Heart left ventricle (tissue), 16 donors: ENCODE data around the gene CCDC63. TPM values are rescaled to one million over a fixed set of nuclear protein-coding genes. Genes with fewer than 3 reads are reported as not detected.

Experiments used
- ATAC-seq, 4 donors: fragments of 200-7000 bp; cut with Tn5 transposase; one replicate each; pipeline ENCODE4 v1.9.1; 2020 to 2022; ENCODE audit warnings: moderate library complexity in 4 of 4, mild to moderate bottlenecking in 3 of 4, moderate number of reproducible peaks in 1 of 4
- DNase-seq, 5 donors: peaks; one replicate each; pipeline ENCODE4 v3.0.0-alpha.2; 2020
- H3K27ac ChIP-seq, 12 donors: fragments of 200-600 bp; sonication (generic) in 4 of 12; one replicate each; pipeline versions ENCODE4 v1.5.0 to v1.8.0; 2016 to 2022; ENCODE audit warnings: mild to moderate bottlenecking in 2 of 12
- H3K27me3 ChIP-seq, 9 donors: fragments of 200-600 bp; sonication (generic) in 2 of 9; one replicate each; pipeline versions ENCODE4 v1.5.1 to v1.8.0; 2016 to 2022; ENCODE audit warnings: mild to moderate bottlenecking in 3 of 9
- H3K36me3 ChIP-seq, 9 donors: fragments of 200-600 bp; sonication (generic) in 2 of 9; one replicate each; pipeline versions ENCODE4 v1.5.0 to v1.8.0; 2018 to 2022; ENCODE audit warnings: mild to moderate bottlenecking in 2 of 9
- H3K4me1 ChIP-seq, 12 donors: fragments of 200-600 bp; sonication (generic) in 4 of 12; one replicate each; pipeline versions ENCODE4 v1.5.0 to v1.8.0; 2016 to 2022; ENCODE audit warnings: mild to moderate bottlenecking in 3 of 12
- H3K4me3 ChIP-seq, 12 donors: fragments of 200-600 bp; sonication (generic) in 4 of 12; one replicate each; pipeline versions ENCODE4 v1.5.0 to v1.8.0; 2017 to 2022; ENCODE audit warnings: mild to moderate bottlenecking in 9 of 12, moderate library complexity in 4 of 12
- H3K9me3 ChIP-seq, 12 donors: fragments of 200-600 bp; sonication (generic) in 4 of 12; one replicate each; pipeline versions ENCODE4 v1.5.0 to v1.8.0; 2016 to 2022; ENCODE audit warnings: mild to moderate bottlenecking in 1 of 12
- POLR2A ChIP-seq, 2 donors: fragments of 450-650 bp; IDR thresholded peaks; one replicate each; pipeline ENCODE4 v1.6.1; 2017; ENCODE audit warnings: antibody characterized with exemption in 2 of 2, mild to moderate bottlenecking in 2 of 2, moderate library complexity in 2 of 2
- WGBS, 4 donors: extraction: QIAGEN DNeasy Blood & Tissue Kit in 2 of 4; methylation state at CpG; one replicate each; pipeline versions ENCODE4 v1.1.5 to v1.1.7; 2013 to 2018; 5-methylcytosine and 5-hydroxymethylcytosine counted together
- intact Hi-C, 10 donors: fragments of 100-400 bp; cut with DNase I; formaldehyde crosslinking; loops; one replicate each; pipeline versions ENCODE4 v1.11.1 to v1.14.2; 2022
- polyA plus RNA-seq, 2 donors: library from polyadenylated mRNA; stranded (reverse); fragments of 200-250 nt; gene quantifications; one replicate each; pipeline ENCODE4 v1.2.3, GENCODE V29; 2013
- total RNA-seq, 9 donors: library from RNA; depleted of rRNA in 2 of 9; stranded (reverse); fragments of >200 nt in 2 of 9; fragmentation: NEBNext Ultra II Directional in 3 of 9; extraction: Animal tissue kit (Norgen Biotek cat#: 25700) in 3 of 9; gene quantifications; one replicate each; pipeline versions ENCODE4 v1.1.0 to v1.2.4, GENCODE V29; 2016 to 2023
- TF ChIP-seq, protein P1 (sequence below), 12 donors: fragments of 200-600 bp; sonication (generic) in 4 of 12; IDR thresholded peaks; one replicate each; pipeline versions ENCODE4 v1.5.0 to v1.8.0; 2018 to 2022; ENCODE audit warnings: antibody characterized with exemption in 12 of 12, mild to moderate bottlenecking in 5 of 12
- donor health status: ischemic (EF 13 %, LVEDD 7.1; RV severe dilation, severe dysfunction).
- donor health status: healthy with polysubstance abuse.
- donor health status: DM: no; HTN: yes; CAD: no.
- donor health status: DM: no; HTN: no; CAD: no.
- donor health status: ischemic (EF 25% LVEDD 6.9; RV normal size, moderate dysfunction).
- donor health status: ischemic (EF 25% LVEDD 5.7; RV mildly dilated, moderate dysfunction).
- donor health status: healthy.
- donor health status: DM: yes; HTN: yes; CAD: no.
- donor health status: ischemic (EF 35%, LVEDD 5.7; RV mildly dilated, moderate dysfunction).
- donor health status: nonischemic (EF 11% LVEDD 7.7; RV severe dilation, severe dysfunction).
- donor health status: DM: yes; HTN: yes; CAD: no.
- donor health status: PGD.
- donor health status: ischemic (EF 29% LVEDD 5.4; RV normal size, mild dysfunction).
- donor health status: nonischemic (EF 23%, LVEDD 6.1; RV moderate dilation, normal function).

Gene CCDC63
- total and polyA plus RNA-seq, 11 donors = not detected

DNA sequence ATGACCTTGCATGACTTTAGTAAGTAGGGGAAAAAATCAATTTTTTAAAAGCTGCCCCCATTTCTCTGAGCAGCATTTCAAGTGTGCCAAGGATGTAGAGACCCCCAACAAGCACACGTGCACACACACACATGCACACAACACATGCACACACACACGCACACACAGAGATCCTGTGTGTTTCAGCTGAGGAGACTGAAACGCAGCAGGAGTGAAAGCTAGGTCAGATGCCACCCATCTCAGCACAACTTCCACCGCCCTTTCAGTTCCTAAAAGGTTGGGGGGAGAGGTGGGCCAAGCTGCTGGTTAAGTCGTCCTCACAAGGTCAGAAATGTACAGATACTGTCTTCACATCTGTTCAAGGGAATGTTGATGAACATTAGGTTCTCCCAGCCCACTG, 59.7 kb downstream of the CCDC63 start:
- Histone ChIP-seq H3K36me3 (peaks cover 0 to 17% (median 4%) of the 10 kb centered on the region in 9 donors), H3K9me3 (no peaks in the 10 kb centered on the region), H3K27ac (peak overlapping the region in 1 of 12 donors; percentile 63), H3K27me3 (no peaks in the 10 kb centered on the region), H3K4me3 (no peak overlapping the region), H3K4me1 (no peaks in the 10 kb centered on the region)
- DNase-seq (peak in 1 of 5 donors; percentile 18), ATAC-seq (no peak)
- intact Hi-C loops = no loop called here
- WGBS, 4 donors = 52 to 59% (median 56%) methylated on average over 5 of the region's 5 CpGs
- TF ChIP-seq, protein P1, sequence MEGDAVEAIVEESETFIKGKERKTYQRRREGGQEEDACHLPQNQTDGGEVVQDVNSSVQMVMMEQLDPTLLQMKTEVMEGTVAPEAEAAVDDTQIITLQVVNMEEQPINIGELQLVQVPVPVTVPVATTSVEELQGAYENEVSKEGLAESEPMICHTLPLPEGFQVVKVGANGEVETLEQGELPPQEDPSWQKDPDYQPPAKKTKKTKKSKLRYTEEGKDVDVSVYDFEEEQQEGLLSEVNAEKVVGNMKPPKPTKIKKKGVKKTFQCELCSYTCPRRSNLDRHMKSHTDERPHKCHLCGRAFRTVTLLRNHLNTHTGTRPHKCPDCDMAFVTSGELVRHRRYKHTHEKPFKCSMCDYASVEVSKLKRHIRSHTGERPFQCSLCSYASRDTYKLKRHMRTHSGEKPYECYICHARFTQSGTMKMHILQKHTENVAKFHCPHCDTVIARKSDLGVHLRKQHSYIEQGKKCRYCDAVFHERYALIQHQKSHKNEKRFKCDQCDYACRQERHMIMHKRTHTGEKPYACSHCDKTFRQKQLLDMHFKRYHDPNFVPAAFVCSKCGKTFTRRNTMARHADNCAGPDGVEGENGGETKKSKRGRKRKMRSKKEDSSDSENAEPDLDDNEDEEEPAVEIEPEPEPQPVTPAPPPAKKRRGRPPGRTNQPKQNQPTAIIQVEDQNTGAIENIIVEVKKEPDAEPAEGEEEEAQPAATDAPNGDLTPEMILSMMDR (IDR thresholded peaks at IDR 0.05) = no peak
- TF ChIP-seq POLR2A (IDR thresholded peaks at IDR 0.05) = no peak

DNA sequence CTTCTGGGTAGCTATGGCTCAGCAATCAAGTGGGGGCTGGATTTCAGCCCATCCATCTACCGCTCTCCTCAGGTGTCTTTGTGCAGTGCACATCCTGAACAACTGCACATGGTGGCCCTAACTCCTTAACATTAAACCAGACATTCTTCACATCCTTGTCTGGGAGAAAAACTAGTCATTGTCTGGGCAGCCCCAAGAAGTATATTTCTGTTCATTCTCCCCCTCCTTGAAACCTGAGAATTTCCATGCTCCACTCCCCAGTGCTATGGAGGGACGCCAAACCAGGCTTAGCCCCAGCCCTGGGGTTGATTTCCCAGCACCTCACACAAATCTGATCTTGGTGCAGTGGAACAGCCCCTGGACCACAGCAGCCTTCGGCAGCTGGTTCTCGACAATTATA, 60.2 kb downstream of the CCDC63 start:
- no peak for ATAC-seq
- peaks cover 0 to 21% (median 4%) of the 10 kb centered on the region in 9 donors for H3K36me3 ChIP-seq
- peak overlapping the region in 3 of 12 donors; percentile 17 to 63 (median 22) for H3K27ac ChIP-seq
- DNase-seq = no peak
- H3K4me3 ChIP-seq = no peak overlapping the region
- no peaks in the 10 kb centered on the region for H3K27me3 ChIP-seq
- no peaks in the 10 kb centered on the region for H3K9me3 ChIP-seq
- TF ChIP-seq POLR2A (IDR thresholded peaks at IDR 0.05) = no peak
- TF ChIP-seq, protein P1 (IDR thresholded peaks at IDR 0.05) = no peak
- H3K4me1 ChIP-seq = no peaks in the 10 kb centered on the region
- intact Hi-C loops = no loop called here
- WGBS, 4 donors = 33 to 55% (median 48%) methylated on average over 4 of the region's 4 CpGs

DNA sequence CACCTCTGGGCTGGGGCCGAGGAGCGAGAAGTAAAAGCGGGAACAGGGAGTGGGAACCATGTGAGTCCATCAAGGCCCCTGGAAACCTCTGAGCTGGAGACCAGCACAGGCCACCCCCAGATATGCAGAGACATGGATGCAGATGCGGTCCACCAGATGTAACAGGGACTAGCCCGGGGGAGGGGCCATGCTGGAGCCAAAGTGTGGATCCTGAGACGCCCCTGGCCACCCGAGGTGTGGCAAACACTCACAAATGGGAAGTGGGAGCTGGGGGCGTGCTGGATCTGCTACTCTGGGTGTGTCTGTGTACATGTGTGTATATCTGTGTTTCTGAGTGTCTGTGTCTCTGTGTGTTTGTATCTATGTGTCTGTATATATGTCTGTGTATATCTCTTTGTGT, 60.8 kb downstream of the CCDC63 start:
- 32 to 45% (median 38%) methylated on average over 8 of the region's 8 CpGs for WGBS, 4 donors
- Histone ChIP-seq H3K27ac (peak overlapping the region in 3 of 12 donors; percentile 17 to 63 (median 22)), H3K4me1 (no peaks in the 10 kb centered on the region), H3K27me3 (no peaks in the 10 kb centered on the region), H3K36me3 (peaks cover 0 to 26% (median 6%) of the 10 kb centered on the region in 9 donors), H3K9me3 (no peaks in the 10 kb centered on the region), H3K4me3 (no peak overlapping the region)
- intact Hi-C loops = no loop called here
- ATAC-seq (peak; percentile 7 to 21 (median 11)), DNase-seq (peak in 1 of 5 donors; percentile 64)
- TF ChIP-seq, protein P1 (IDR thresholded peaks at IDR 0.05) = no peak
- TF ChIP-seq POLR2A (IDR thresholded peaks at IDR 0.05) = no peak

- intact Hi-C loops = no loop called here
- no peak overlapping the region for H3K4me3 ChIP-seq
- peak overlapping the region in 8 of 12 donors; percentile 5 to 72 (median 42) for H3K27ac ChIP-seq
- H3K9me3 ChIP-seq = no peaks in the 10 kb centered on the region
- no peaks in the 10 kb centered on the region for H3K27me3 ChIP-seq
- peaks cover 0 to 36% (median 15%) of the 10 kb centered on the region in 9 donors for H3K36me3 ChIP-seq
- H3K4me1 ChIP-seq = no peaks in the 10 kb centered on the region
- ATAC-seq (peak; percentile 19 to 60 (median 48)), DNase-seq (peak in 3 of 5 donors; percentile 51 to 73 (median 69))
- 44 to 51% (median 48%) methylated on average over 12 to 14 of the region's 14 CpGs for WGBS, 4 donors
- TF ChIP-seq, protein P1 (IDR thresholded peaks at IDR 0.05) = no peak
- peak in 1 of 2 donors; percentile 38 for TF ChIP-seq POLR2A (IDR thresholded peaks at IDR 0.05)
These were observed 61.8 kb downstream of the CCDC63 start for GRCh38 chr12:110908377-110909152.
